ENCODE measurements around the gene KCTD20.

GRCh38 chr6:36414481-36414880 lies 28.3 kb upstream of the KCTD20 start:
- TF ChIP-seq, protein P1, sequence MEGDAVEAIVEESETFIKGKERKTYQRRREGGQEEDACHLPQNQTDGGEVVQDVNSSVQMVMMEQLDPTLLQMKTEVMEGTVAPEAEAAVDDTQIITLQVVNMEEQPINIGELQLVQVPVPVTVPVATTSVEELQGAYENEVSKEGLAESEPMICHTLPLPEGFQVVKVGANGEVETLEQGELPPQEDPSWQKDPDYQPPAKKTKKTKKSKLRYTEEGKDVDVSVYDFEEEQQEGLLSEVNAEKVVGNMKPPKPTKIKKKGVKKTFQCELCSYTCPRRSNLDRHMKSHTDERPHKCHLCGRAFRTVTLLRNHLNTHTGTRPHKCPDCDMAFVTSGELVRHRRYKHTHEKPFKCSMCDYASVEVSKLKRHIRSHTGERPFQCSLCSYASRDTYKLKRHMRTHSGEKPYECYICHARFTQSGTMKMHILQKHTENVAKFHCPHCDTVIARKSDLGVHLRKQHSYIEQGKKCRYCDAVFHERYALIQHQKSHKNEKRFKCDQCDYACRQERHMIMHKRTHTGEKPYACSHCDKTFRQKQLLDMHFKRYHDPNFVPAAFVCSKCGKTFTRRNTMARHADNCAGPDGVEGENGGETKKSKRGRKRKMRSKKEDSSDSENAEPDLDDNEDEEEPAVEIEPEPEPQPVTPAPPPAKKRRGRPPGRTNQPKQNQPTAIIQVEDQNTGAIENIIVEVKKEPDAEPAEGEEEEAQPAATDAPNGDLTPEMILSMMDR (IDR thresholded peaks at IDR 0.05) = no peak
- no peak for TF ChIP-seq EZH2 (IDR thresholded peaks at IDR 0.05)

Data from neural progenitor cell (in vitro differentiated cells).